T47D (cell line): ENCODE results near the gene NANS.
"Not testable (repeated sequence)": the region's sequence is repeated elsewhere in the genome, so short reads cannot be mapped to it uniquely, and the experiment has no call there.

Source experiments
- DNase-seq, 2 experiments: peaks; one replicate each; pipeline versions ENCODE4 v3.0.0 to v3.0.0-alpha.2; 2011 to 2012; ENCODE audit warnings: low read depth in 1 of 2, low spot score in 1 of 2
- JUND ChIP-seq: IDR thresholded peaks from 2 replicates; pipeline ENCODE4 v1.6.1; 2012; ENCODE audit warnings: low read depth
- in situ Hi-C: cut with HindIII; loops from 2 replicates; pipeline ENCODE4 v1.10.0; 2016; ENCODE audit warnings: low sequenced_read_pairs, low pct_unique_long_range_greater_than_20kb

The NANS gene

GRCh38 chr9:98056269-98057137 is at the start of gene NANS:
Gene NANS (plus strand): TSS chr9:98056732. CDS start chr9:98056809, 77 bp downstream.
- TF ChIP-seq JUND = no peak
- in situ Hi-C loops = no loop called here

DNA sequence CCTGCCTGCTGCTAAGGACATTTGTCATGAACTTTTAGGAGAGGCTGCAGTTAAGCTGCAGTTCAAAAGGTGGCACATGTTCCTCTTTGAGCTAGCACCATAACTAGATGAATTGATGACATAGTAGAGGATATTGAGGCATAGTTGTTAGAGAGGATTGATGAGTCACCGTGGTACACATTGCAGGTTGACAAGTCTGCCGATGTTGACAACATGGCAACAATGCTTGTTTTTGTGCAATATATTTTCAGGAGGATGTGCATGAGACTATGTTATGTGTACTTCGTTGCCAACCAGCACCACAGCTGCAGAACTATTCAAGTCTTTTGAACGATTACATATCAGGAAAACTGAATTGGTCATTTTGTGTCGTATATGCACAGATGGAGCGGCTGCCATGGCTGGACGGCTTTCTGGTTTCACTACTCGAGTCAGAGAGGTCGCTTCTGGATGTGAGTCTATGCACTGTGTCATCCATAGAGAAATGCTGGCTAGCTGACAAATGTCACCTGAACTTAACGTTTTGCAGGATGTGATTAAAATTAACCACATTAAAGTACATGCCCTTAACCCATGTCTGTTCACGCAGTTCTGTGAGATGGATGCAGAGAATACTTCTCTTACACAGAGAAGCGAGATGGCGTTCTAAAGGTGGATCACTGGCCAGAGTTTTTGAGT is 49.1 kb upstream of the NANS start:
- no peak for DNase-seq
- TF ChIP-seq JUND = no peak
- in situ Hi-C loops = no loop called here

More at GRCh38 chr9:98056269-98057137, at the start of gene NANS:
- DNase-seq = peak; percentile 70 to 96

DNA sequence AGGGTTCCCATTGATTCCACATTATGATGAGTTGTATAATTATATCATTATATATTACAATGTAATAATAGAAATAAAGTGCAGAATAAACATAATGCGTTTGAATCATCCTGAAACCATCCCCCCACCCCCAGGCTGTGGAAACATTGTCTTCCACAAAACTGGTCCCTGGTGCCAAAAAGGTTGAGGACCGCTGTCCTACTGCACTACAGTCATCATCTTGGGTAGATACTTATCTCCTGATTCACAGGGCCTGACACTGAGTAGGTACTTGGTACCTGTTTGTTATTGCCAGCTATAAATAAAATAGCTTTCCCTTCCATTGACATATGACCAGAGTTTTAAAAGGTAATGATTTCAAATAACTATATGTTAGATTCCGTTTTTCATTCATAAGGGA is 47.8 kb upstream of the NANS start:
- no peak for TF ChIP-seq JUND
- DNase-seq = no peak
- in situ Hi-C loops = no loop called here

DNA sequence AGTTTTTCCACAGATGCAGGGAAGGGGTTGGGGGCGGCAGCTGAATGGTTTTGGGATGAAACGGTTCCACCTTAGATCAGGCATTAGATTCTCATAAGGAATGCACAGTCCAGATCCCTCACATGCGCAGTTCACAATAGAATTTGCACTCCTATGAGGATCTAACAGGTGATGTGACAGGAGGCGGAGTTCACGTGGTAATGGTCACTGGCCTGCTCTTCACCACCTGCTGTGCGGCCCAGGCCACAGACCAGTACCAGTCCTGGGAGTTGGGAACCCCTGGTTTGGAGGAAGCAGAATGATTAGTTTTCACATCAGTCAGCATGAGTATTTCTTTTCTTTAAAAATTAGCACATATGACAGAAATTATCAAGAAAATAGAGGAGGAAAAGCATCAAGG is 47.1 kb upstream of the NANS start:
- no peak for DNase-seq
- in situ Hi-C loops = no loop called here
- TF ChIP-seq JUND = no peak

DNA sequence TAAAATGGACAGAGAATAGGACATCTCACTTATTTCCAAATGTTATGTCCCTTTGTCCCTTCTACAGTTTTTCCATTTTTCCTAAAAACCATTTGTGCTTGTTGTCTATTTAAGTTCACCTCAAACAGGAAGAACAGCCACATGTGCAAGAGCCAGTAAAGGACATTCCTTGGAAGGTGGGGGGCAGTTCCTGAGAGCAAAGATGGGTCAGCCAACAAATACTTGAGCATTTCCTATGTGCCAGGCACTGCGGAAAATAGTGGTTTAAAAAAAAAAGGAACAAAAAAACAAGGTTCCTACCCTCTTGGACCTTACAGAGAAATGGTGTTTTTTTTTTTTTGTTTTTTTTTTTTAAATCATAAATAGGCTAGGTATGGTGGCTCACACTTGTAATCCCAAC is 46.6 kb upstream of the NANS start:
- DNase-seq = no peak
- in situ Hi-C loops = no loop called here
- no peak for TF ChIP-seq JUND

DNA sequence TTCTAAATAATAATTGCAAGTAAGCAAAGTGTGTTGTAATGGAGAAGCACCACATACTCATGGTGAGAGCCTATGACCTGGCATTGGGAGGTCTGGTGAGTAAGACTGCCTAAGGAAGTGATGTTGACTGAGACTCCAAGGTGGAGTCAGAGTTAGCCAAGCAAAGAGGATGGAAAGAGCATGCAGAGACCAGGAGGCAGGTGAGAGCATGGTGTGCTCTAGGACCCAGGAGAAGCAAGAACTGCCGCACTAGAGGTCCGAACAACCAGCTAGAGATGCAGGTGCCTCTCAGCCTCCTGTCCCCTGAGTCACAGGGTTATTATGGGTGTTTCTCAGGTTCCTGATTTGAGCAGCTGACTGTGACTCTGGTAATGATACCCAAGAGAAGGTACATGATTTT is 46.1 kb upstream of the NANS start:
- TF ChIP-seq JUND = no peak
- DNase-seq = no peak
- in situ Hi-C loops = no loop called here

DNA sequence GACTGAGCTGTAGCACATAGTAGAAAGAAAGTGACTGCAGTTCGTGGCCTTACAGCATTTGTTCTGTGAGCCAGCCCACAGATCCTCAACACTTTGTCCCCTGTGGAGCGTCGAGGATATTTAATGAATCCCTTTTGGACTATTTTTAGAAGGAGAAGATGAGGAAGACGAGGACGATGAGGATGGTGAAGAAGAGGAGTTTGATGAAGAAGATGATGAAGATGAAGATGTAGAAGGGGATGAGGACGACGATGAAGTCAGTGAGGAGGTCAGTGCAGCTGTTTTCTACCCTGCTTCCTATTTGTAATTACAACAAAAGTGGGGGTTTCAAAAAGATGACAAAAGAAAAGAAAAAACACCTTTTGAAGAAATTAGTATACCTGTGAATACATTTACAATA is 45.4 kb upstream of the NANS start:
- in situ Hi-C loops = no loop called here
- no peak for TF ChIP-seq JUND
- no peak for DNase-seq

GRCh38 chr9:98016137-98016680 is 40.3 kb upstream of the NANS start:
- no peak for DNase-seq
- in situ Hi-C loops = no loop called here
- TF ChIP-seq JUND = no peak

DNA sequence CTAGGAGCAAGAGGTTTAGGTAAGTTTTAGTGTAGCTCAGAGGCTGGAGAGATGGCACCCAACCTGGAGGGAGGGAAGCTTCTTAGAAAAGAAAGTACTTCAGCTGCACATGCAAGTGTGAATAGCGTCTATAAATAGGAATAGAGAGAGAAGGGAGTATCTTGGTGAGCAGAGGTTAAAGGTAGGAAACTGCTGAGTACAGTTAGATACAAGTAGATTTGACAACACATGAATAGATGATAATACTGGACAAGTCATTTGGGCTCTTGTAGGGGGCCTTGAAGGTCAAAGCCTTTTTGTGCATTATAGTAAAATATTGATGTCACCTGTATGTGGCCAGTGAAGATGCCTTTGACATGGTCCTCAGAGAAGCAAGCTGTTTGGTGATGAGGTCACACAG is 39.2 kb upstream of the NANS start:
- TF ChIP-seq JUND = no peak
- no peak for DNase-seq
- in situ Hi-C loops = no loop called here

GRCh38 chr9:98018347-98018746 is 38.2 kb upstream of the NANS start:
- no peak for DNase-seq
- in situ Hi-C loops = no loop called here
- TF ChIP-seq JUND = no peak

- TF ChIP-seq JUND = no peak
- in situ Hi-C loops = no loop called here
- DNase-seq = no peak
Measured at GRCh38 chr9:98019098-98019497, 37.4 kb upstream of the NANS start.

GRCh38 chr9:98019869-98020268 is 36.7 kb upstream of the NANS start:
- in situ Hi-C loops = not testable (repeated sequence)

GRCh38 chr9:98020476-98021145 is 35.9 kb upstream of the NANS start:
- no peak for TF ChIP-seq JUND
- no peak for DNase-seq
- in situ Hi-C loops = no loop called here

More at GRCh38 chr9:98019869-98020268, 36.7 kb upstream of the NANS start:
- DNase-seq = not testable (repeated sequence)
